ENCODE results near the gene EFCAB6. TPM values are rescaled to one million over a fixed set of nuclear protein-coding genes. Genes with fewer than 3 reads are reported as not detected.

The EFCAB6 gene
- total and polyA plus RNA-seq, 2 donors (not counting 3 experiments of a cell fraction or from before 2014, with no cell fraction given): 0.07 to 0.31 TPM

DNA sequence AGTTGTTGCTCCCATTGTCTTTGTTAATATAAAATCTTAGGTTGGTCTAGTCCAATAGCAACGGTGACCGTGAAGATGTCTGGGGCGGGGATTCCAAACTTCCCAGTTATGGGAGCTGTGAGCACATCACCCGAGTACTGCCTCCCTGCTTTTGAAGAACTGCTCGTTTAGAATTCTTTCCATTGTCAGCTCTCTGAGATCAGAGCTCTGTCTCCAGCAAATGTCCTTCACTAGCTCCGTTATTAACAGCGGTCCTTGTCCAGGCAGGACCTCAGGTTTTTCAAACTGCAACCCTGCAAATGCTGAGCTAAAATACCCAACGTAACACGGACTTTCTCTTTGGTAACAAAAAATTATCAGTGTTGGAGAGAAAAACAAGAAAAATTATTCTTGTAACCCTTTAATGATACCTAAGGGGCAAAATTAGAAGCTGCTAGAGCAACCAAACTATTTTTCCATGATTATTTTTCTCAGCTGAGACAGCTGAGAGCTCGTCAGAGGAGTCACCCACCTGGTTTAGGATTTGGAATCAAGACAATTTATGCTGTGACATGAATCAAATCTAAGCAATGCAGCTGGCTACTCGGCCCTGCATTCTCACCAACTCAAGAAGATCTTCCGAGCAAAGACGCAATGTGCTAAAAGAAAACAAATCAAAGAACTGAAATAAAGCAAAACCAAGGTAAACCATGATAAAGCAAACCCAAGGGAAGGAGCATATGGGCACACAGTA, 15.1 kb upstream of the EFCAB6 start:
- TF ChIP-seq CTCF (IDR thresholded peaks at IDR 0.05; ENCODE audit: extremely low read depth in 1 of 2, insufficient read depth in 1 of 2, low read depth in 1 of 2, low read length in 2 of 2): no peak
- TF ChIP-seq MAX (IDR thresholded peaks at IDR 0.05; ENCODE audit: insufficient read depth, insufficient read length): no peak
- no peak for TF ChIP-seq MYC (IDR thresholded peaks at IDR 0.05; ENCODE audit: low read depth, low read length)
- no peak for TF ChIP-seq EZH2 (IDR thresholded peaks at IDR 0.05; ENCODE audit: borderline replicate concordance, low read depth, low read length, severe bottlenecking)
- Histone ChIP-seq H3K4me1 (ENCODE audit: control insufficient read depth, extremely low read depth, insufficient read depth, low read length) (no peaks in the 10 kb centered on the region), H3K27me3 (ENCODE audit: control insufficient read depth in 2 of 2, insufficient read depth in 2 of 2, low read length in 2 of 2) (no peaks in the 10 kb centered on the region), H3K4me2 (ENCODE audit: insufficient read depth, low read length) (no peak overlapping the region), H3K4me3 (replicated peaks in 1 of 3; ENCODE audit: insufficient read depth in 1 of 3, low read depth in 1 of 3, low read length in 3 of 3) (no peak overlapping the region), H3K9me3 (replicated peaks; ENCODE audit: control insufficient read depth, insufficient read depth, low read length) (no peaks in the 10 kb centered on the region), H3K27ac (ENCODE audit: insufficient read depth, low read depth, low read length) (no peak overlapping the region), H3K36me3 (ENCODE audit: control insufficient read depth in 2 of 2, extremely low read depth in 1 of 2, insufficient read depth in 2 of 2, low read length in 2 of 2) (no peaks in the 10 kb centered on the region), H3K79me2 (ENCODE audit: control insufficient read depth, insufficient read depth, low read length) (no peaks in the 10 kb centered on the region), H4K20me1 (replicated peaks; ENCODE audit: control insufficient read depth, extremely low read depth, insufficient read depth, low read length) (no peaks in the 10 kb centered on the region), H2AFZ (ENCODE audit: low read depth, low read length) (no peak overlapping the region), H3K9me1 (replicated peaks; ENCODE audit: control insufficient read depth, extremely low read depth, insufficient read depth, low read length) (no peaks in the 10 kb centered on the region), H3K9ac (replicated peaks; ENCODE audit: extremely low read depth, insufficient read depth, low read length) (no peak overlapping the region)
- FAIRE-seq (no peak), DNase-seq (ENCODE audit: low read depth, low spot score) (no peak)
- dilution Hi-C loops (cut with MboI; ENCODE audit: extremely low pct_ligation_motif_present, low sequenced_read_pairs): no loop called here
- CTCF ChIA-PET: interaction anchor here (1.6 kb wide), 2 partner anchors 9 to 58 kb away, joined by 3 to 5 read pairs; no protein-coding TSS in a partner anchor
- POLR2A ChIA-PET: no interaction called here
- intact Hi-C loops (cut with micrococcal nuclease): no loop called here
- BruUV-seq (replicated peaks): no TSS peak

Data from endothelial cell of umbilical vein (primary cell).